Esophagus mucosa (tissue), 1 donor: Measurements from ENCODE around the gene MS4A7. TPM values are rescaled to one million over a fixed set of nuclear protein-coding genes. Genes with fewer than 3 reads are reported as not detected.
"Not testable (repeated sequence)": the region's sequence is repeated elsewhere in the genome, so short reads cannot be mapped to it uniquely, and the experiment has no call there.

Experiments
- ATAC-seq: fragments of 200-7000 bp; cut with Tn5 transposase; one replicate; pipeline ENCODE4 v1.9.1; 2020
- total RNA-seq: library from RNA; stranded (reverse); gene quantifications from one replicate; pipeline ENCODE4 v1.2.4, GENCODE V29; 2023
- donor health status: DM: yes; HTN: yes; CAD: no.

Gene MS4A7
- total RNA-seq = 1.4 TPM

- ATAC-seq = peak; percentile 68
Observed at GRCh38 chr11:60378354-60378753, at the start of gene MS4A7. Gene MS4A7, plus strand, starts transcription at chr11:60378532. Its CDS starts 4,610 bp downstream, at chr11:60383142.

GRCh38 chr11:60332846-60333245 lies 45.5 kb upstream of the MS4A7 start:
- no peak for ATAC-seq

- peak; percentile 38 for ATAC-seq
Observed at GRCh38 chr11:60334005-60334620, 44.2 kb upstream of the MS4A7 start.

- ATAC-seq = no peak
Observed at GRCh38 chr11:60336767-60337391, 41.5 kb upstream of the MS4A7 start.

GRCh38 chr11:60338053-60338452 lies 40.3 kb upstream of the MS4A7 start:
- no peak for ATAC-seq

- no peak for ATAC-seq
Observed at GRCh38 chr11:60339356-60339755, 39.0 kb upstream of the MS4A7 start.

GRCh38 chr11:60343094-60343704 lies 35.1 kb upstream of the MS4A7 start:
- no peak for ATAC-seq

- ATAC-seq = no peak
Observed at GRCh38 chr11:60344146-60344545, 34.2 kb upstream of the MS4A7 start.

GRCh38 chr11:60345489-60345888 lies 32.8 kb upstream of the MS4A7 start:
- no peak for ATAC-seq

GRCh38 chr11:60347084-60347797 lies 31.1 kb upstream of the MS4A7 start:
- no peak for ATAC-seq

GRCh38 chr11:60348116-60348515 lies 30.2 kb upstream of the MS4A7 start:
- ATAC-seq = no peak

GRCh38 chr11:60349990-60350389 lies 28.3 kb upstream of the MS4A7 start:
- no peak for ATAC-seq

- no peak for ATAC-seq
Observed at GRCh38 chr11:60357771-60358170, 20.6 kb upstream of the MS4A7 start.

- ATAC-seq = no peak
Observed at GRCh38 chr11:60360621-60361020, 17.7 kb upstream of the MS4A7 start.

- no peak for ATAC-seq
Observed at GRCh38 chr11:60362241-60362640, 16.1 kb upstream of the MS4A7 start.

- peak; percentile 77 for ATAC-seq
Observed at GRCh38 chr11:60363542-60364470, 14.5 kb upstream of the MS4A7 start.

- not testable (repeated sequence) for ATAC-seq
Observed at GRCh38 chr11:60366262-60366904, 11.9 kb upstream of the MS4A7 start.

GRCh38 chr11:60367009-60367408 lies 11.3 kb upstream of the MS4A7 start:
- no peak for ATAC-seq

GRCh38 chr11:60367896-60368295 lies 10.4 kb upstream of the MS4A7 start:
- no peak for ATAC-seq

GRCh38 chr11:60370252-60370810 lies 8.0 kb upstream of the MS4A7 start:
- no peak for ATAC-seq

- no peak for ATAC-seq
Observed at GRCh38 chr11:60370811-60371298, 7.5 kb upstream of the MS4A7 start.
